DND-41 (cell line): ENCODE measurements around the gene BORCS5.

Experiments
- ATAC-seq: fragments of 200-7000 bp; cut with Tn5 transposase; 3 replicates; pipeline ENCODE4 v1.9.1; 2021; ENCODE audit warnings: low read depth; ENCODE audit not compliant: insufficient read depth
- DNase-seq: peaks from one replicate; pipeline ENCODE4 v3.0.0-alpha.2; 2020
- H2AFZ ChIP-seq: 2 replicates; pipeline ENCODE4 v1.6.0; 2012; ENCODE audit warnings: low read depth, low read length
- H3K27ac ChIP-seq: 2 replicates; pipeline ENCODE4 v1.5.1; 2012; ENCODE audit warnings: low read length, inconsistent platforms
- H3K27me3 ChIP-seq: fragments of 200-600 bp; sonication (generic); 2 replicates; pipeline ENCODE4 v1.6.0; 2012; ENCODE audit warnings: low read length, mild to moderate bottlenecking, inconsistent platforms; ENCODE audit not compliant: insufficient read depth, poor library complexity
- H3K36me3 ChIP-seq: 2 replicates; pipeline ENCODE4 v1.5.1; 2012; ENCODE audit warnings: low read length, inconsistent platforms; ENCODE audit not compliant: insufficient read depth
- H3K4me1 ChIP-seq: 2 replicates; pipeline ENCODE4 v1.5.1; 2012; ENCODE audit warnings: mild to moderate bottlenecking, low read length; ENCODE audit not compliant: insufficient read depth
- H3K4me2 ChIP-seq: 2 replicates; pipeline ENCODE4 v1.6.0; 2012; ENCODE audit warnings: mild to moderate bottlenecking, moderate library complexity, low read length, inconsistent platforms; ENCODE audit not compliant: insufficient read depth
- H3K4me3 ChIP-seq, 2 experiments: fragments of 200-600 bp in 1 of 2; shearing (Covaris generic) in 1 of 2; 2 replicates each; pipeline ENCODE4 v1.5.1; 2012 to 2016; ENCODE audit warnings: inconsistent platforms in 2 of 2, low read length in 2 of 2, mild to moderate bottlenecking in 2 of 2, low read depth in 1 of 2, moderate library complexity in 1 of 2
- H3K79me2 ChIP-seq: 2 replicates; pipeline ENCODE4 v1.6.0; 2012; ENCODE audit warnings: low read length, inconsistent platforms; ENCODE audit not compliant: insufficient read depth
- H3K9ac ChIP-seq: 2 replicates; pipeline ENCODE4 v1.6.0; 2012; ENCODE audit warnings: low read depth, mild to moderate bottlenecking, inconsistent platforms, low read length, moderate library complexity
- H3K9me3 ChIP-seq: 2 replicates; pipeline ENCODE4 v1.5.1; 2012; ENCODE audit warnings: low read length, moderate library complexity, mild to moderate bottlenecking, inconsistent platforms; ENCODE audit not compliant: insufficient read depth, severe bottlenecking
- H4K20me1 ChIP-seq: 2 replicates; pipeline ENCODE4 v1.6.0; 2012; ENCODE audit warnings: low read length; ENCODE audit not compliant: insufficient read depth
- EZH2 ChIP-seq: IDR thresholded peaks from 3 replicates; pipeline ENCODE4 v1.6.1; 2012; ENCODE audit warnings: borderline replicate concordance, low read depth, mild to moderate bottlenecking, moderate library complexity, low read length, inconsistent platforms; ENCODE audit not compliant: severe bottlenecking
- TF ChIP-seq, protein P1 (sequence below): IDR thresholded peaks from 2 replicates; pipeline ENCODE4 v1.5.1; 2012; ENCODE audit warnings: borderline replicate concordance, low read length, moderate library complexity, mild to moderate bottlenecking; ENCODE audit not compliant: poor library complexity, severe bottlenecking; ENCODE audit errors: extremely low read depth

The BORCS5 gene

DNA sequence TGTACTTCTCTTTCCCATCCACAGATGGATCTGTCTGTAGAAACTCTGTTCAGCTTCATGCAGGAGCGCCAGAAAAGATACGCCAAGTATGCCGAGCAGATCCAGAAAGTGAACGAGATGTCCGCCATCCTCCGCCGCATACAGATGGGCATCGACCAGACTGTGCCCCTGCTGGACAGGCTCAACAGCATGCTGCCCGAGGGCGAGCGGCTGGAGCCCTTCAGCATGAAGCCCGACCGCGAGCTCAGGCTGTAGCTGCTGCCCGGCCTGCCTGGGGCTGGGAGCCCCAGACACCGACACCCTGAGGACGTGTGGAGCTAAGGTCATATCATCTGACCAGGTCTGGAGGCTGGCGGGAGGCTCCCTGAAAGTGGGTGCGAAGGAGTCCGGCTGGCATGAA is 108.6 kb downstream of the BORCS5 start:
- Histone ChIP-seq H3K4me3 (no peak overlapping the region), H3K27me3 (no peaks in the 10 kb centered on the region), H3K4me1 (no peaks in the 10 kb centered on the region), H2AFZ (no peak overlapping the region), H3K27ac (no peak overlapping the region), H3K9ac (no peak overlapping the region), H3K36me3 (peaks cover 22% of the 10 kb centered on the region; the same call in 1 of the 2 replicates), H3K9me3 (no peaks in the 10 kb centered on the region), H3K4me2 (no peak overlapping the region), H4K20me1 (no peaks in the 10 kb centered on the region), H3K79me2 (no peaks in the 10 kb centered on the region)
- DNase-seq, result no peak
- ATAC-seq, result no peak
- TF ChIP-seq, protein P1, sequence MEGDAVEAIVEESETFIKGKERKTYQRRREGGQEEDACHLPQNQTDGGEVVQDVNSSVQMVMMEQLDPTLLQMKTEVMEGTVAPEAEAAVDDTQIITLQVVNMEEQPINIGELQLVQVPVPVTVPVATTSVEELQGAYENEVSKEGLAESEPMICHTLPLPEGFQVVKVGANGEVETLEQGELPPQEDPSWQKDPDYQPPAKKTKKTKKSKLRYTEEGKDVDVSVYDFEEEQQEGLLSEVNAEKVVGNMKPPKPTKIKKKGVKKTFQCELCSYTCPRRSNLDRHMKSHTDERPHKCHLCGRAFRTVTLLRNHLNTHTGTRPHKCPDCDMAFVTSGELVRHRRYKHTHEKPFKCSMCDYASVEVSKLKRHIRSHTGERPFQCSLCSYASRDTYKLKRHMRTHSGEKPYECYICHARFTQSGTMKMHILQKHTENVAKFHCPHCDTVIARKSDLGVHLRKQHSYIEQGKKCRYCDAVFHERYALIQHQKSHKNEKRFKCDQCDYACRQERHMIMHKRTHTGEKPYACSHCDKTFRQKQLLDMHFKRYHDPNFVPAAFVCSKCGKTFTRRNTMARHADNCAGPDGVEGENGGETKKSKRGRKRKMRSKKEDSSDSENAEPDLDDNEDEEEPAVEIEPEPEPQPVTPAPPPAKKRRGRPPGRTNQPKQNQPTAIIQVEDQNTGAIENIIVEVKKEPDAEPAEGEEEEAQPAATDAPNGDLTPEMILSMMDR, result no peak
- no peak for TF ChIP-seq EZH2

DNA sequence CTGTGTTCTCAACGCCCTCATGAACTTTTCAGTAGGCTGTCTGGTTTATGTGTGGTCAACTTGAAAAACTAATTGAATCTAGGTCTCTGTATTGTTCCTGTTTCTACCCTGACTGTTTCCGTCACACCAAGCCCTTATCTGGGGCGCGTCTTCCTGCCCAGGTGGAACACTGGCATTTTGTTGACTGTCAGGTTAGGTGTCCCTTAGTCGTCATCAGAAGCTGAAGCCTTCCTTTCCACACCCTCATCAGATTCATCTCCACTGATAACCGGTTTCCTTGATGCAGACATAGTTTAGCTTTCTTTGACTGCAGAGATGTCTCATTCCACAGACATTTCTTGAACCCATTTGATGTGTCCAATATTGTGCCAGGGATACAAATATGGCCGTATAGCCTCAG is 109.3 kb downstream of the BORCS5 start:
- Histone ChIP-seq H3K4me2 (no peak overlapping the region), H4K20me1 (no peaks in the 10 kb centered on the region), H3K79me2 (no peaks in the 10 kb centered on the region), H2AFZ (no peak overlapping the region), H3K27ac (no peak overlapping the region), H3K4me3 (no peak overlapping the region), H3K4me1 (no peaks in the 10 kb centered on the region), H3K9ac (no peak overlapping the region), H3K9me3 (no peaks in the 10 kb centered on the region), H3K27me3 (no peaks in the 10 kb centered on the region), H3K36me3 (peaks cover 22% of the 10 kb centered on the region; the same call in 1 of the 2 replicates)
- ATAC-seq, result no peak
- DNase-seq, result no peak
- no peak for TF ChIP-seq EZH2
- TF ChIP-seq, protein P1, result no peak

DNA sequence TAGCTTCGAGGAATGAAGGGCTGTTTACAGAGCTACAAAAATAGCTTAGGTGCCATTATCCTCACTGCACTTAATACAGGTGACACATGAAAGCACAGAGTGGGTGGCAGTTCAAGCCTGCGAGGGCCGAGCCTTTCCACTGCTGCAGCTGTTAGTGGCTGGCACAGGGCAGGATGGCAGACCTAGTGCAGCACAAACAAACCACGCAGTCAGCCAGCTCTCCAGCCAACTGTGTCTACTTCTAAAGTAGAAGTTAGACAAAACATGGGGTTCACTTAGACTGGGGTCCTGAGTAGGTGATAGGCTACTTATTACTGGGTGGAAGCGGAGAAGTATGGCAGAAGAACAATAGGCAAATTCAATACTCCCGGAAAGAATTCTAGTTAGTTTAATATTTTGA is 110.4 kb downstream of the BORCS5 start:
- H3K27ac ChIP-seq, result no peak overlapping the region
- H3K9me3 ChIP-seq, result no peaks in the 10 kb centered on the region
- H3K4me3 ChIP-seq, result no peak overlapping the region
- no peaks in the 10 kb centered on the region for H3K79me2 ChIP-seq
- peaks cover 22% of the 10 kb centered on the region; the same call in 1 of the 2 replicates for H3K36me3 ChIP-seq
- peak; percentile 8 for DNase-seq
- TF ChIP-seq, protein P1, result no peak
- H2AFZ ChIP-seq, result no peak overlapping the region
- H3K9ac ChIP-seq, result no peak overlapping the region
- peak; percentile 44; the same call in 1 of the 3 replicates for ATAC-seq
- no peaks in the 10 kb centered on the region for H3K4me1 ChIP-seq
- no peaks in the 10 kb centered on the region for H4K20me1 ChIP-seq
- H3K27me3 ChIP-seq, result no peaks in the 10 kb centered on the region
- H3K4me2 ChIP-seq, result no peak overlapping the region
